GM18526 (cell line): ENCODE data around the gene MTSS2.

Source experiments
- POLR2A ChIP-seq: IDR thresholded peaks from 3 replicates; pipeline ENCODE4 v1.6.1; 2011; ENCODE audit not compliant: insufficient read length; ENCODE audit errors: extremely low read depth

The MTSS2 gene

GRCh38 chr16:70708366-70709246 lies 22.8 kb upstream of the MTSS2 start:
- TF ChIP-seq POLR2A = no peak

GRCh38 chr16:70706948-70707465 lies 21.2 kb upstream of the MTSS2 start:
- TF ChIP-seq POLR2A = no peak

GRCh38 chr16:70705056-70705455 lies 19.2 kb upstream of the MTSS2 start:
- no peak for TF ChIP-seq POLR2A

GRCh38 chr16:70704586-70704985 lies 18.7 kb upstream of the MTSS2 start:
- no peak for TF ChIP-seq POLR2A

DNA sequence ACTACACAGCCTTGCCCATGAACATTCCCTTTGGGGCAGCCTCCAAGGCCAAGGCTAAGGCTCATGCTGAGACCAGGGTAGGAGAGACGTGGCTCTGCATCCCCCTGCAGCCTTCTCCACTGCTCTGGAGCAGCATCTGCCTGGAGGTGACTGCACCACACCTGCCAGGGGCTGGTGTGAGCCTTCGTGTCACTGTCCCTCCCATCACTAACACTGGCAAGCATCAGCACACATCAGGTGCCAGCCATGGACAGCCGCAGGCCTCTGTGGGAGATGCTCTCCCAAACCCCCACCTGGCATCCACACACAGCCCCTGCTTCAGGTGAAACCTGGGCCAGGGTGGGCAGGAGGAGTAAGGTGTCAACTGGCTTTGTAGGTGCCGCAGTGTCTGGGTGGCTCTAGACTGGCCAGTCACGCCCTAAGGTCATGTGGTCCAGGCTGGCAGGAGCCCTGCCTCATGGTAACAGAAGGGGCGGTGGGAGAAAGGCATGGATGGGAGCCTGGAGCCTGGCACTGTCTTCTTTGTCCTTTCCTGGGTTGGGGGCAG lies 18.1 kb upstream of the MTSS2 start:
- TF ChIP-seq POLR2A = no peak

GRCh38 chr16:70703041-70703834 lies 17.4 kb upstream of the MTSS2 start:
- no peak for TF ChIP-seq POLR2A

DNA sequence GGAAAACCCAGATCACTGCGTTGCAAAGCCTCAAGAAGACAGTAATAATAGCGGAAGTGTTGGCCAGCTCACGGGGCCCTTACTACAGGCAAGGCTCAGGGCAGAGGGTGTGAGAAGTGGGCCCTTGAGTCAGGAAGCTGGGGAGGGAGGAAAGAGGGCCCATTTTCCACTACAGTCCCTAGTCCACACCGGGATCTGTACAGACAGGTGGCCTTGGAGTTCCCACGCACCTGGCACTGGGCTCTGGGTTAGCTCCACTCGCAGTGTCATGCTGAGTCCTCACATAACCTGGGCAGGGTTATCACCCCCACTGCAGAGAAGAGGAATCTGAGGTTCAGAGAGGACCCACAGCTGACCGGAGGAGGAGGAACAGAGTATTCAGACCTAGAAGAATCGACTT lies 16.8 kb upstream of the MTSS2 start:
- TF ChIP-seq POLR2A = no peak

GRCh38 chr16:70701998-70702397 lies 16.1 kb upstream of the MTSS2 start:
- no peak for TF ChIP-seq POLR2A

- TF ChIP-seq POLR2A = no peak
Measured at GRCh38 chr16:70701596-70701995, 15.7 kb upstream of the MTSS2 start.

DNA sequence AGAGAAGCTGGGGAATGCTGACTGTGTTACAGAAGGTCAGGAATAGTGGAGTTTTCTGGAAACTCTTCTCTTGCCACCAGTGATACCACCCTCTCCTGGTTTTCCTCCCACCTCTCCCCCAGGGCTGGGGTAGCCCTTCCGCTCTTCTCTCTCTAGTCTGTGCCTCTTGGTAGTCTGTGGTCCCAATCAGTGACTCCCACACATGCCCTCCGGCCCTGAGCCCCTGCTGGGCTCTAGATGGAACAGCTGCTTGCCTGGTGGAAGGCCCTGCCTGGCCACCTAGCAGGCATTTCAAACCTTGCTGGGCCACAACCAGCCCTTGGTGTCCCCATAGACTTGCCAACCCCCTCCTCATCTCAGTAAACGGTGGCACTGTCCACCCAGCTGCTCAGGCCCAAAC lies 15.2 kb upstream of the MTSS2 start:
- no peak for TF ChIP-seq POLR2A

DNA sequence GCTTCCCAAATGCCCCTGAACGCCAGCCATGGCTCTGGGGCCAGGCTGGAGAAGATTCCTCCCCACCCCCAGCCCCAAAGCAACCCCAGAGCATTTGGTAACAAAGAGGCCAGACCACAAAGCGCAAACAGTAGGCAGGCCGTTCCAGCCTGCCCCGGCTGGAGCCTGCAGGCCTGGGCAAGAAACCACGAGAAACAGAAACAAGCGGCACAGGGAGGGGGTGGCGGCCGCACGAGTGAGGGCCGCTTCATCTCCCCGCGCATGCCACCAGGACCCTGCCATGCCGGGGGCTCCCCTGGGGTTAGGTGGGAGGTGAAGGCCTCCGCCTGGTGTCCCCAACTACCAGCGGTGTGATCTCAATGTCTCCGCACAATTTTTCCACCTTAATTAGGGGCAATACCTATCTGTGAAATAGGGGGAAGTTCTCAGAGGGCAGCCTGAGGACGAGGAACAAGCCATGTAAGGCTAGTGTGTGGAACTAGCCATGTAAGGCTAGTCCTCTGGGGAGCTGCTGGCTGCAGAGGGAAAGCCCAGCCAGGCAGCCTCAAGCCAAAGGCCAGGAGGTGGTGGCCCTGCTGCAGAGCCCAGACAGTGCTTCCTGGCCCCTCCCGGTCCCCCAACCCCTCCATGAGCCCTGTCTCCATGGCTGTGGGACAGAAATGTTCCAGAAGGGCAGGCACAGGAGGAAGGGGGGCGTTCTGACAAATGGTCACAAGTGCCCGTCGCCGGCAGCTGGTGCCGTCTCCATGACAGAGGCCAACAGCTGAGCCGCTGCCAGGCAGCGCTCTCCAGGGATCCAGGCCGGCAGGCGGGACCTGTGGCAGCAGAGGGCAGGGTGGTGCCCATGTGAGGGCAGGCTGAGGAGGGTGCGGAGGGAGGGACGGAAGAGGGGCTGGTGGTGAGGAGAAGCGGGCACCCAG lies 14.5 kb upstream of the MTSS2 start:
- no peak for TF ChIP-seq POLR2A

- TF ChIP-seq POLR2A = no peak
Measured at GRCh38 chr16:70699696-70700095, 13.8 kb upstream of the MTSS2 start.

DNA sequence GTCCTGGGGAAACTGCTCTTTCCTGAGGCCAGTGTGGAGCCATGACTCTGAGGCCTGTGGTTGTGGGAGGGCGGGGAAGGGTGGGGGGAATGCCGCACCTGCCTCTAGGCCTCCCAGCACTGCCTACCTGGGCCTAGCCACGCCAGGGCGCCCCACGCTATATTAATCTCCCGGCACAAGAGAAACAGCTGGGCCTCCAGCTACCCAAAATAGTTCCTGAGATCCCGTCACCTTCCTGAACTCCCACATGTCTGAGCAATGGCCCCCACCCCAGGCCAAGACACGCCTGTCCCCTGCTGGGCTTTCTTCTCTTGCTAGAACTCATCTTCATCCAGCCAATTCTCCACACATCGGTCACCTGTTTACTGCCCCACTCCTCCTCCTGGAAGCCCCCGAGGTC lies 13.0 kb upstream of the MTSS2 start:
- TF ChIP-seq POLR2A = no peak

DNA sequence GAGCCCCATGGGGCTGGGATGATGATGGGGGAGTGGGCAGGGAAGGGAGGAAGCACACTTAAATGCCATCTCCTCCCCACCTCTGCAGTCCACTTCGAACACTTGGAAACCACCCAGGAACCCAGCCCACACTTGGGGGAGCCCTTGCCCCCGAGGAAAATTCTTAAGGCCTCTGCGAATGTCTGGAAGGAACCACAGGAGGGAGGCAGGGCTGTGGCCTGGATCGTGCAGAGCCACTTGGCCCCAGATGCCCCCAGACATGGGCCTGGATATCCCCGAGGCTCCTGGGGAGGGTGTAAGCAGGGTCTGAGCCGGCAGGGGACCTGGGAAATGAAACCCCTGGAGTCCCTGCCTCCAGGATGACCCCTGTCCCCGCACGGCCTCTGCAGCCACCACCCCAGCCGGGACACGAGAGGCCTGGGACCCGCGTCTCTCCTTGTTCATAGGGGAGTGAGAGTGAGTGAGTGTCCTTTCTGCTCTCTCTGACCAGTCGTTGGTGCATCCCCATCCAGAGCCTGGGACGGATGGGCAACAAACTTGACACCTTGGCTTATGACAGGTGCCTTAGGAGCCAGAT lies 11.8 kb upstream of the MTSS2 start:
- no peak for TF ChIP-seq POLR2A
